GM18507 (cell line): Measurements from ENCODE around the gene CFAP206.

Experiments used
- DNase-seq: peaks from one replicate; pipeline ENCODE4 v3.0.0; 2011; ENCODE audit warnings: low read depth; ENCODE audit not compliant: insufficient read length; ENCODE audit errors: extremely low spot score
- FAIRE-seq: peaks from 2 replicates; lab custom pipeline; 2011; peaks lifted over from hg19 to GRCh38; lab: Jason Lieb, UNC

The CFAP206 gene

GRCh38 chr6:87498048-87498447 lies 90.3 kb downstream of the CFAP206 start:
- FAIRE-seq = no peak
- DNase-seq = no peak

GRCh38 chr6:87501809-87502572 lies 94.2 kb downstream of the CFAP206 start:
- DNase-seq = no peak
- no peak for FAIRE-seq

GRCh38 chr6:87504441-87504840 lies 96.7 kb downstream of the CFAP206 start:
- FAIRE-seq = no peak
- no peak for DNase-seq
